SU-DHL-6 (cell line): ENCODE measurements around the gene GJB6.

Experiments used
- H2AFZ ChIP-seq: fragments of 200-600 bp; sonication (generic); 2 replicates; pipeline ENCODE4 v1.6.1; 2014; ENCODE audit warnings: low read depth, mild to moderate bottlenecking, moderate library complexity, mixed read lengths, antibody characterized with exemption, low read length; ENCODE audit not compliant: severe bottlenecking
- H3F3A ChIP-seq: fragments of 200-600 bp; shearing (Covaris generic); 2 replicates; pipeline ENCODE4 v1.6.0; 2016; ENCODE audit warnings: antibody characterized with exemption, mild to moderate bottlenecking; ENCODE audit not compliant: insufficient read depth
- H3K27ac ChIP-seq: fragments of 200-600 bp; sonication (generic); 2 replicates; pipeline ENCODE4 v1.5.1; 2016; ENCODE audit warnings: low read depth, mild to moderate bottlenecking, low read length, moderate library complexity, mixed read lengths
- H3K27me3 ChIP-seq: fragments of 200-600 bp; sonication (generic), shearing (Covaris generic); 2 replicates; pipeline ENCODE4 v1.6.0; 2014; ENCODE audit warnings: mild to moderate bottlenecking, low read length
- H3K36me3 ChIP-seq: fragments of 200-600 bp; sonication (generic); 2 replicates; pipeline ENCODE4 v1.6.1; 2014; ENCODE audit warnings: mild to moderate bottlenecking, low read length, mixed read lengths
- H3K4me2 ChIP-seq: fragments of 300-600, 200-600 bp; shearing (Covaris generic), sonication (generic); 2 replicates; pipeline ENCODE4 v1.6.0; 2014; ENCODE audit warnings: low read length, low read depth, mild to moderate bottlenecking; ENCODE audit not compliant: poor library complexity, severe bottlenecking
- H3K4me3 ChIP-seq: fragments of 200-600 bp; sonication (generic); 2 replicates; pipeline ENCODE4 v1.5.1; 2014; ENCODE audit warnings: antibody characterized with exemption, low read length, mild to moderate bottlenecking, mixed read lengths; ENCODE audit not compliant: insufficient read depth, poor library complexity, severe bottlenecking
- H3K79me2 ChIP-seq: fragments of 200-600 bp; sonication (generic); 2 replicates; pipeline ENCODE4 v1.6.1; 2014; ENCODE audit warnings: mild to moderate bottlenecking, low read length, moderate library complexity; ENCODE audit not compliant: insufficient read depth
- H3K9ac ChIP-seq: fragments of 200-600 bp; sonication (generic); 2 replicates; pipeline ENCODE4 v1.7.0; 2014; ENCODE audit warnings: mild to moderate bottlenecking, low read length
- H3K9me2 ChIP-seq: fragments of 200-600 bp; sonication (generic); replicated peaks from 2 replicates; pipeline ENCODE4 v1.6.1; 2014; ENCODE audit warnings: low read length; ENCODE audit not compliant: insufficient read depth
- H3K9me3 ChIP-seq: fragments of 200-600 bp; sonication (generic); 2 replicates; pipeline ENCODE4 v1.6.1; 2014; ENCODE audit warnings: low read length, mixed read lengths; ENCODE audit not compliant: insufficient read depth
- H4K20me1 ChIP-seq: fragments of 200-600 bp; sonication (generic); 2 replicates; pipeline ENCODE4 v1.6.1; 2014; ENCODE audit warnings: low read depth, mild to moderate bottlenecking, antibody characterized with exemption, low read length, moderate library complexity, mixed read lengths
- EZH2phosphoT487 ChIP-seq: fragments of 200-600 bp; sonication (generic), shearing (Covaris generic); conservative IDR thresholded peaks from 2 replicates; pipeline ENCODE4 v1.6.1; 2018; ENCODE audit warnings: mild to moderate bottlenecking, antibody characterized with exemption, low read length, moderate library complexity, mixed read lengths
- TF ChIP-seq, protein P1 (sequence below): fragments of 200-600 bp; sonication (generic); IDR thresholded peaks from one replicate; pipeline ENCODE4 v1.5.1; 2017; ENCODE audit warnings: antibody characterized with exemption, mild to moderate bottlenecking, low read length, moderate library complexity; ENCODE audit not compliant: insufficient read depth, poor library complexity, severe bottlenecking

The GJB6 gene

DNA sequence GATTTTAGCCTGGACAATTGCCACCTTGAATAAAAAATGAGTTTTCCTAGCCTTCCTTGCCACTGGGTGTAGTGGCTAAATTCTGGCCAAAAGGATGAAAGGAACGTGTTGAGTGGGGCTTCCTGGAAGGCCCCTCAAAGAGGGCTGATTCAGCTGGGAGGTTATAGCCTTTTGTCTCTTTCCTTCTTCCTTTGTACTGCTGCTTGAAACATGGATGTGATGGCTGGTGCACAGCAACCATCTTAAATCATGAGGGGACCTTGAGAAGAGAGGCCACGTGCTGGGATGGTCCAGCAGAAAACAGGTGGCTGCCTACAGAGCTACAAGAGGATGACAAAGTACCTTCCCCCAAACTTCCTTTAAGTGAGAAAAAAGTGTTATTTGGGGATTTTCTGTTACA is 40.0 kb upstream of the GJB6 start:
- TF ChIP-seq, protein P1, sequence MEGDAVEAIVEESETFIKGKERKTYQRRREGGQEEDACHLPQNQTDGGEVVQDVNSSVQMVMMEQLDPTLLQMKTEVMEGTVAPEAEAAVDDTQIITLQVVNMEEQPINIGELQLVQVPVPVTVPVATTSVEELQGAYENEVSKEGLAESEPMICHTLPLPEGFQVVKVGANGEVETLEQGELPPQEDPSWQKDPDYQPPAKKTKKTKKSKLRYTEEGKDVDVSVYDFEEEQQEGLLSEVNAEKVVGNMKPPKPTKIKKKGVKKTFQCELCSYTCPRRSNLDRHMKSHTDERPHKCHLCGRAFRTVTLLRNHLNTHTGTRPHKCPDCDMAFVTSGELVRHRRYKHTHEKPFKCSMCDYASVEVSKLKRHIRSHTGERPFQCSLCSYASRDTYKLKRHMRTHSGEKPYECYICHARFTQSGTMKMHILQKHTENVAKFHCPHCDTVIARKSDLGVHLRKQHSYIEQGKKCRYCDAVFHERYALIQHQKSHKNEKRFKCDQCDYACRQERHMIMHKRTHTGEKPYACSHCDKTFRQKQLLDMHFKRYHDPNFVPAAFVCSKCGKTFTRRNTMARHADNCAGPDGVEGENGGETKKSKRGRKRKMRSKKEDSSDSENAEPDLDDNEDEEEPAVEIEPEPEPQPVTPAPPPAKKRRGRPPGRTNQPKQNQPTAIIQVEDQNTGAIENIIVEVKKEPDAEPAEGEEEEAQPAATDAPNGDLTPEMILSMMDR: no peak
- Histone ChIP-seq H3K79me2 (no peaks in the 10 kb centered on the region), H4K20me1 (no peaks in the 10 kb centered on the region), H3K36me3 (no peaks in the 10 kb centered on the region), H3F3A (no peaks in the 10 kb centered on the region), H3K27me3 (no peaks in the 10 kb centered on the region), H3K9me3 (no peaks in the 10 kb centered on the region), H3K27ac (no peak overlapping the region), H3K9me2 (no peaks in the 10 kb centered on the region), H3K4me3 (no peak overlapping the region), H3K4me2 (no peak overlapping the region), H2AFZ (no peak overlapping the region), H3K9ac (no peak overlapping the region)

DNA sequence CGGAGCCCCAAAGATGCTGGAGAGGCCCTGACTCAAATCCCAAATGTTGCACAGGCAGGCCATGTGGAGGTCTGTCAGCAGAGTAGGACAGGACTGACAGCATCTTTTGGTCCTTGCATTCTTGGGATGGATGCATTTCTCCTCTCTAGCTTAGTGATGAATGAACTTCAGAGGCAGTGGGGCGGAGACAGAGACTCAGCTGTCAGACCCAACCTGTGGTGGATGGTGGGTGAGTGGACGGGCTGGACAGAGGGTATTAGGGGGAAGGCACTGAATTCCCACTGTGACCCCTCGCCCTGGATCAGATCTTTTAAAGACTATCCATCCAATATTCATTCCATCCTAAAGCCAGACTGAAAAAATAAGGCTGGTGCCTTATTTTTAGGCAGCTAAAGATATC is 39.3 kb upstream of the GJB6 start:
- no peaks in the 10 kb centered on the region for H3K36me3 ChIP-seq
- no peak overlapping the region for H2AFZ ChIP-seq
- no peak overlapping the region for H3K9ac ChIP-seq
- no peaks in the 10 kb centered on the region for H3K9me2 ChIP-seq
- H3K4me2 ChIP-seq: no peak overlapping the region
- H3K4me3 ChIP-seq: no peak overlapping the region
- no peaks in the 10 kb centered on the region for H3K9me3 ChIP-seq
- no peak overlapping the region for H3K27ac ChIP-seq
- no peaks in the 10 kb centered on the region for H3F3A ChIP-seq
- TF ChIP-seq, protein P1: no peak
- TF ChIP-seq EZH2phosphoT487: no peak
- H3K79me2 ChIP-seq: no peaks in the 10 kb centered on the region
- H4K20me1 ChIP-seq: no peaks in the 10 kb centered on the region
- H3K27me3 ChIP-seq: no peaks in the 10 kb centered on the region

DNA sequence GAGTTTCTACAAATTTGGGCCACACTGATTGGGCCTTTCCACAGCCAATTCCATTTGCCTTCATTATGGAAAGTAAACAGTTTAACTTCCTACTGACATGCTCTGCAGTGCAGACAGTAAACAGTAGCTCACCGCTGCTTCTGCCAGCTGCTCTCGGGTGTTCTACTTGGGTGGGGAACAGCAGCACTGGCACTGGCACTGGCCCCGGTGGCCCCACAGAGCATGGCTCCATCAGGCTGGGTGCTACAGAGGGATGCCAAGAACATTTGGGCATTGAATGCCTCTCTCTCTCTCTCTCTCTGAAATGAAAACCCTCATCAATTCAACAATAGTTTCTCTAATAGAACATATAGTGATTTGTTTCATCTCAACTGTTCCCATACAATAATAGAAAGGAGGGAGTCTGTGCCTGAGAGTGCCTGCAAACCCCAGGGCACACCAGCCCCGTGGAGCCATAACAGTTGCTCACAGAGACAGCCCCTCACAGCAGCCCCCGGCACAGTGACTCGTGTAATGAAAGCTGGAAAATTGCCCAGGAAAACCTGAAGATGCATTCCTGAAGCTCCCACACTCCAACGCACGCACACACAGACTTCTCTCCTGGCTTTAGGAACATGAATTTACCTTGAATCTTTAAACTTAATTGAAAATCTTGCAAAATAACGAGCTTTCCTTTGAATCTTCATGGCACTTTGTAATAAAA is 38.2 kb upstream of the GJB6 start:
- Histone ChIP-seq H3K36me3 (no peaks in the 10 kb centered on the region), H2AFZ (no peak overlapping the region), H3K9me2 (no peaks in the 10 kb centered on the region), H3K4me2 (no peak overlapping the region), H4K20me1 (no peaks in the 10 kb centered on the region), H3K9ac (no peak overlapping the region), H3F3A (no peaks in the 10 kb centered on the region), H3K27ac (no peak overlapping the region), H3K27me3 (no peaks in the 10 kb centered on the region), H3K9me3 (no peaks in the 10 kb centered on the region), H3K4me3 (no peak overlapping the region), H3K79me2 (no peaks in the 10 kb centered on the region)
- TF ChIP-seq, protein P1: no peak
- no peak for TF ChIP-seq EZH2phosphoT487
